H1 (cell line): ENCODE measurements around the gene ARRB1. TPM values are rescaled to one million over a fixed set of nuclear protein-coding genes. Genes with fewer than 3 reads are reported as not detected.

Experiments used
- CTCF ChIA-PET: fragments of 300-600 bp; sonication (Branson Sonifier 250); formaldehyde crosslinking; loops from one replicate; lab custom pipeline; 2021; ENCODE audit not compliant: partially characterized antibody; lab: Charles Lee
- POLR2A ChIA-PET: fragments of 300-600 bp; sonication (Branson Sonifier 250); formaldehyde crosslinking; loops from one replicate; lab custom pipeline; 2021; ENCODE audit warnings: inconsistent platforms; ENCODE audit not compliant: partially characterized antibody; lab: Charles Lee
- DNase-seq, 2 experiments: peaks; one replicate each; pipeline versions ENCODE4 v3.0.0 to v3.0.0-alpha.2; 2010 to 2022; ENCODE audit warnings: low spot score in 2 of 2, low read depth in 1 of 2, mixed read lengths in 1 of 2
- FAIRE-seq: peaks from 2 replicates; lab custom pipeline; 2011; peaks lifted over from hg19 to GRCh38; lab: Jason Lieb, UNC
- H2AFZ ChIP-seq: 2 replicates; pipeline ENCODE4 v1.8.1; 2012; ENCODE audit warnings: low read length, inconsistent platforms
- H2AK5ac ChIP-seq: 2 replicates; pipeline ENCODE4 v1.6.1; 2013; ENCODE audit warnings: low read depth, low read length
- H2BK120ac ChIP-seq: replicated peaks from 2 replicates; pipeline ENCODE3; 2013; ENCODE audit warnings: low read depth, low read length, inconsistent platforms
- H2BK12ac ChIP-seq: 2 replicates; pipeline ENCODE4 v1.6.1; 2013; ENCODE audit warnings: low read depth, low read length
- H2BK15ac ChIP-seq: 2 replicates; pipeline ENCODE4 v1.6.1; 2013; ENCODE audit warnings: low read length
- H2BK20ac ChIP-seq: 2 replicates; pipeline ENCODE4 v1.6.1; 2013; ENCODE audit warnings: low read length
- H2BK5ac ChIP-seq: 2 replicates; pipeline ENCODE4 v1.6.1; 2013; ENCODE audit warnings: low read depth, low read length
- H3K14ac ChIP-seq: 2 replicates; pipeline ENCODE4 v1.6.1; 2013; ENCODE audit warnings: inconsistent platforms; ENCODE audit not compliant: insufficient read length
- H3K18ac ChIP-seq: 2 replicates; pipeline ENCODE4 v1.6.1; 2013; ENCODE audit warnings: low read length; ENCODE audit errors: extremely low read depth
- H3K23ac ChIP-seq: 2 replicates; pipeline ENCODE4 v1.6.1; 2013; ENCODE audit warnings: inconsistent platforms; ENCODE audit not compliant: insufficient read length
- H3K23me2 ChIP-seq: 2 replicates; pipeline ENCODE4 v1.6.1; 2013; ENCODE audit warnings: low read depth, low read length
- H3K27ac ChIP-seq: 2 replicates; pipeline ENCODE4 v1.6.1; 2011; ENCODE audit warnings: low read depth, low read length, inconsistent platforms
- H3K27me3 ChIP-seq, 4 experiments: replicated peaks in 1 of 4; 1 replicate in 1 of 4; 2 replicates in 3 of 4; pipeline versions ENCODE4 v1.6.1 to v1.8.1; 2011 to 2013; ENCODE audit warnings: low read length in 3 of 4, mild to moderate bottlenecking in 3 of 4, inconsistent platforms in 2 of 4, mixed read lengths in 2 of 4, moderate library complexity in 1 of 4; ENCODE audit not compliant: control insufficient read depth in 3 of 4, insufficient read depth in 3 of 4; ENCODE audit errors: extremely low read depth in 1 of 4
- H3K36me3 ChIP-seq, 4 experiments: 2 replicates each; pipeline versions ENCODE4 v1.6.1 to v1.8.1; 2011 to 2013; ENCODE audit warnings: mild to moderate bottlenecking in 4 of 4, low read length in 3 of 4, moderate library complexity in 2 of 4, control low read depth in 1 of 4, inconsistent platforms in 1 of 4; ENCODE audit not compliant: insufficient read depth in 4 of 4, control insufficient read depth in 2 of 4
- H3K4ac ChIP-seq: replicated peaks from 2 replicates; pipeline ENCODE3; 2013; ENCODE audit warnings: low read length, low read depth, mixed read lengths, inconsistent platforms; ENCODE audit not compliant: insufficient read length
- H3K4me1 ChIP-seq, 4 experiments: replicated peaks in 1 of 4; 1 replicate in 1 of 4; 2 replicates in 3 of 4; pipeline versions ENCODE4 v1.6.1 to v1.8.1; 2011 to 2013; ENCODE audit warnings: low read length in 3 of 4, inconsistent platforms in 2 of 4, mixed read lengths in 1 of 4; ENCODE audit not compliant: insufficient read depth in 4 of 4, control insufficient read depth in 3 of 4
- H3K4me2 ChIP-seq, 2 experiments: 2 replicates each; pipeline versions ENCODE4 v1.6.1 to v1.8.1; 2011 to 2013; ENCODE audit warnings: low read depth in 2 of 2, low read length in 2 of 2, control low read depth in 1 of 2, inconsistent platforms in 1 of 2, mild to moderate bottlenecking in 1 of 2; ENCODE audit not compliant: insufficient read depth in 1 of 2
- H3K4me3 ChIP-seq, 4 experiments: fragments of 200-600, 300-600 bp in 1 of 4; sonication (generic), shearing (Covaris generic), sonication (Bioruptor Twin) in 1 of 4; 2 replicates each; pipeline versions ENCODE4 v1.5.1 to v1.8.1; 2011 to 2016; ENCODE audit warnings: low read length in 4 of 4, low read depth in 3 of 4, control low read depth in 2 of 4, inconsistent platforms in 2 of 4, mild to moderate bottlenecking in 2 of 4, mixed read lengths in 1 of 4, moderate library complexity in 1 of 4; ENCODE audit not compliant: insufficient read depth in 2 of 4; ENCODE audit errors: extremely low read depth in 1 of 4
- H3K56ac ChIP-seq: replicated peaks from 2 replicates; pipeline ENCODE3; 2013; ENCODE audit warnings: low read depth, mild to moderate bottlenecking, mixed read lengths, low read length, inconsistent platforms; ENCODE audit not compliant: insufficient read length
- H3K79me1 ChIP-seq: 2 replicates; pipeline ENCODE4 v1.6.1; 2013; ENCODE audit warnings: low read depth, low read length, control low read depth
- H3K79me2 ChIP-seq, 2 experiments: 2 replicates each; pipeline versions ENCODE4 v1.6.1 to v1.8.1; 2012 to 2013; ENCODE audit warnings: low read length in 2 of 2, mild to moderate bottlenecking in 2 of 2, inconsistent platforms in 1 of 2; ENCODE audit not compliant: insufficient read depth in 2 of 2, control insufficient read depth in 1 of 2
- H3K9ac ChIP-seq, 4 experiments: replicated peaks in 1 of 4; 1 replicate in 1 of 4; 2 replicates in 3 of 4; pipeline versions ENCODE4 v1.6.1 to v1.8.1; 2011 to 2013; ENCODE audit warnings: low read depth in 3 of 4, low read length in 3 of 4, control low read depth in 2 of 4, mild to moderate bottlenecking in 2 of 4, moderate library complexity in 2 of 4, inconsistent platforms in 1 of 4; ENCODE audit errors: extremely low read depth in 1 of 4
- H3K9me3 ChIP-seq, 2 experiments: 2 replicates each; pipeline versions ENCODE4 v1.6.1 to v1.8.1; 2012 to 2013; ENCODE audit warnings: mild to moderate bottlenecking in 2 of 2, moderate library complexity in 2 of 2, control low read depth in 1 of 2, inconsistent platforms in 1 of 2, low read depth in 1 of 2, low read length in 1 of 2, mixed read lengths in 1 of 2; ENCODE audit not compliant: insufficient read depth in 2 of 2
- H4K20me1 ChIP-seq, 2 experiments: replicated peaks in 1 of 2; 2 replicates each; pipeline versions ENCODE3 to v1.8.1; 2011 to 2013; ENCODE audit warnings: inconsistent platforms in 2 of 2, low read length in 2 of 2, mild to moderate bottlenecking in 1 of 2; ENCODE audit not compliant: insufficient read depth in 2 of 2, control insufficient read depth in 1 of 2
- H4K5ac ChIP-seq: 2 replicates; pipeline ENCODE4 v1.6.1; 2013; ENCODE audit warnings: low read length, low read depth, mixed read lengths, inconsistent platforms; ENCODE audit not compliant: insufficient read length
- H4K8ac ChIP-seq: 2 replicates; pipeline ENCODE4 v1.8.0; 2013; ENCODE audit warnings: mild to moderate bottlenecking, moderate library complexity, low read length, inconsistent platforms; ENCODE audit not compliant: insufficient read depth; ENCODE audit errors: extremely low read depth
- H4K91ac ChIP-seq: replicated peaks from 2 replicates; pipeline ENCODE3; 2013; ENCODE audit warnings: low read length, mixed read lengths, inconsistent platforms; ENCODE audit not compliant: insufficient read length
- BACH1 ChIP-seq: IDR thresholded peaks from 2 replicates; pipeline ENCODE4 v1.6.1; 2012; ENCODE audit warnings: low read length, improper control_type of control experiment
- CBX5 ChIP-seq: fragments of 300-800, 300-1000 bp; sonication (generic); IDR thresholded peaks from 2 replicates; pipeline ENCODE4 v1.7.1; 2016; ENCODE audit warnings: antibody characterized with exemption, low read length, low read depth
- JUN ChIP-seq: IDR thresholded peaks from 2 replicates; pipeline ENCODE4 v1.6.1; 2011; ENCODE audit warnings: low read depth, mild to moderate bottlenecking, improper control_type of control experiment, low read length
- KDM4A ChIP-seq: IDR thresholded peaks from one replicate; pipeline ENCODE4 v1.7.1; 2012; ENCODE audit warnings: low read depth, mild to moderate bottlenecking, moderate library complexity, low read length, inconsistent platforms; ENCODE audit not compliant: severe bottlenecking
- NANOG ChIP-seq: IDR thresholded peaks from 2 replicates; pipeline ENCODE4 v1.6.1; 2011; ENCODE audit warnings: low read length, low read depth, mild to moderate bottlenecking, inconsistent platforms; ENCODE audit not compliant: insufficient read depth, poor library complexity, severe bottlenecking
- RAD21 ChIP-seq, 2 experiments: IDR thresholded peaks in 1 of 2; conservative IDR thresholded peaks in 1 of 2; 2 replicates each; pipeline ENCODE4 v1.6.1; 2011; ENCODE audit warnings: low read depth in 2 of 2, low read length in 2 of 2, improper control_type of control experiment in 1 of 2, inconsistent platforms in 1 of 2, mild to moderate bottlenecking in 1 of 2, moderate library complexity in 1 of 2
- RFX5 ChIP-seq: IDR thresholded peaks from 2 replicates; pipeline ENCODE4 v1.6.1; 2011; ENCODE audit warnings: low read depth, low read length, improper control_type of control experiment, borderline replicate concordance
- SIN3A ChIP-seq, 2 experiments: IDR thresholded peaks in 1 of 2; conservative IDR thresholded peaks in 1 of 2; 2 replicates each; pipeline ENCODE4 v1.6.1; 2011 to 2012; ENCODE audit warnings: low read length in 2 of 2, improper control_type of control experiment in 1 of 2, low read depth in 1 of 2, mild to moderate bottlenecking in 1 of 2
- SP4 ChIP-seq: IDR thresholded peaks from 2 replicates; pipeline ENCODE4 v1.6.1; 2012; ENCODE audit warnings: low read length, inconsistent platforms
- TBP ChIP-seq: IDR thresholded peaks from 2 replicates; pipeline ENCODE4 v1.6.1; 2011; ENCODE audit warnings: low read depth, low read length, improper control_type of control experiment
- TCF12 ChIP-seq: IDR thresholded peaks from 2 replicates; pipeline ENCODE4 v1.6.1; 2011; ENCODE audit warnings: low read depth, mild to moderate bottlenecking, low read length
- WGBS, 2 experiments: shearing (Covaris generic) in 1 of 2; methylation state at CpG; one replicate each; pipeline versions ENCODE4 v1.1.6 to v1.1.7; 2013 to 2015; ENCODE audit warnings: low lambda C conversion rate in 2 of 2, mixed read lengths in 2 of 2, inconsistent platforms in 1 of 2, low coverage in 1 of 2, missing lambda C conversion rate in 1 of 2; ENCODE audit not compliant: insufficient replicate concordance in 2 of 2, insufficient coverage in 1 of 2, insufficient read length in 1 of 2; ENCODE audit errors: extremely low coverage in 1 of 2, missing lambda C conversion rate in 1 of 2; 5-methylcytosine and 5-hydroxymethylcytosine counted together
- polyA plus RNA-seq, 7 experiments: library from polyadenylated mRNA; depleted of rRNA in 3 of 7; stranded (reverse) in 5 of 7; unstranded in 2 of 7; fragments of >200 nt in 5 of 7; fragments of 200-250 nt in 2 of 7; gene quantifications; 1 replicate in 5 of 7; 2 replicates in 1 of 7; 4 replicates in 1 of 7; pipeline versions ENCODE4 v1.2.1 to v1.2.3, GENCODE V29; 2011 to 2013; ENCODE audit warnings: missing spikeins in 2 of 7, mixed read lengths in 2 of 7
- total RNA-seq: library from RNA; stranded (reverse); fragmentation: NEBNext Ultra II Directional; extraction: Animal tissue kit (Norgen Biotek cat#: 25700); gene quantifications from 2 replicates; pipeline ENCODE4 v1.2.1, GENCODE V29; 2021
- TF ChIP-seq, protein P1 (sequence below): IDR thresholded peaks from 2 replicates; pipeline ENCODE4 v1.6.1; 2012; ENCODE audit warnings: low read length, inconsistent platforms

ARRB1 gene
- total and polyA plus RNA-seq, 2 of the 8 experiments (the other 6 are each of a cell fraction or from before 2014, with no cell fraction given): 9.4 to 31.8 TPM

GRCh38 chr11:75262436-75262835, 89.0 kb downstream of the ARRB1 start:
- peaks cover 0 to 4% (median under 1%) of the 10 kb centered on the region in 4 experiments; a peak in 1 of 7 replicates for H3K4me1 ChIP-seq
- no peaks in the 10 kb centered on the region for H3K27me3 ChIP-seq
- H3K4me3 ChIP-seq: no peak overlapping the region
- H4K8ac ChIP-seq: no peak overlapping the region
- no peak overlapping the region for H2AK5ac ChIP-seq
- no peak overlapping the region for H3K9ac ChIP-seq
- no peak overlapping the region for H2BK120ac ChIP-seq
- H3K79me2 ChIP-seq: no peaks in the 10 kb centered on the region
- H3K27ac ChIP-seq: no peak overlapping the region
- H3K36me3 ChIP-seq: no peaks in the 10 kb centered on the region
- 90% methylated on average over 4 of the region's 4 CpGs; no CpG with 5 or more reads in 1 of the 2 experiments for WGBS, 2 experiments
- H4K5ac ChIP-seq: no peak overlapping the region
- DNase-seq: no peak
- ChIA-PET CTCF (interaction anchor here (0.6 to 7.4 kb wide), 7 partner anchors 9 to 1037 kb away, joined by 3 to 45 read pairs (median 6); no protein-coding TSS in a partner anchor), POLR2A (interaction anchor here (0.7 to 2.0 kb wide), 8 partner anchors 8 to 300 kb away, joined by 3 to 7 read pairs (median 4); no protein-coding TSS in a partner anchor)
- no peaks in the 10 kb centered on the region for H3K79me1 ChIP-seq
- no peak overlapping the region for H2BK20ac ChIP-seq
- no peak overlapping the region for H4K91ac ChIP-seq
- H3K23ac ChIP-seq: no peak overlapping the region
- H3K4ac ChIP-seq: no peak overlapping the region
- FAIRE-seq: no peak
- H2BK5ac ChIP-seq: no peak overlapping the region; the same call in 1 of the 2 replicates
- no peak overlapping the region for H3K18ac ChIP-seq
- no peaks in the 10 kb centered on the region for H4K20me1 ChIP-seq
- H2AFZ ChIP-seq: no peak overlapping the region
- no peak overlapping the region for H2BK15ac ChIP-seq
- no peak overlapping the region for H3K56ac ChIP-seq
- no peak overlapping the region for H2BK12ac ChIP-seq
- H3K4me2 ChIP-seq: no peak overlapping the region
- H3K23me2 ChIP-seq: no peaks in the 10 kb centered on the region
- H3K9me3 ChIP-seq: no peaks in the 10 kb centered on the region
- no peak overlapping the region for H3K14ac ChIP-seq
- TF ChIP-seq NANOG (no peak), TCF12 (no peak), BACH1 (no peak), SIN3A (conservative IDR thresholded peaks at IDR 0.05 in 1 of 2, IDR thresholded peaks at IDR 0.05 in 1 of 2; ENCODE audit: low read depth in 1 of 2, low read length in 2 of 2) (no peak), KDM4A (no peak), JUN (no peak), RAD21 (IDR thresholded peaks at IDR 0.05 in 1 of 2, conservative IDR thresholded peaks at IDR 0.05 in 1 of 2; ENCODE audit: low read depth in 2 of 2, low read length in 2 of 2) (no peak), CBX5 (no peak), SP4 (no peak), TBP (no peak), RFX5 (no peak)
- TF ChIP-seq, protein P1, sequence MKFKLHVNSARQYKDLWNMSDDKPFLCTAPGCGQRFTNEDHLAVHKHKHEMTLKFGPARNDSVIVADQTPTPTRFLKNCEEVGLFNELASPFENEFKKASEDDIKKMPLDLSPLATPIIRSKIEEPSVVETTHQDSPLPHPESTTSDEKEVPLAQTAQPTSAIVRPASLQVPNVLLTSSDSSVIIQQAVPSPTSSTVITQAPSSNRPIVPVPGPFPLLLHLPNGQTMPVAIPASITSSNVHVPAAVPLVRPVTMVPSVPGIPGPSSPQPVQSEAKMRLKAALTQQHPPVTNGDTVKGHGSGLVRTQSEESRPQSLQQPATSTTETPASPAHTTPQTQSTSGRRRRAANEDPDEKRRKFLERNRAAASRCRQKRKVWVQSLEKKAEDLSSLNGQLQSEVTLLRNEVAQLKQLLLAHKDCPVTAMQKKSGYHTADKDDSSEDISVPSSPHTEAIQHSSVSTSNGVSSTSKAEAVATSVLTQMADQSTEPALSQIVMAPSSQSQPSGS: no peak
